Activated T-helper 17 cell treated with anti-CD3 and anti-CD28 coated beads, Interleukin-2, amount 50 U/mL, for 72 hours (primary cell): ENCODE results near the gene DKKL1. TPM values are rescaled to one million over a fixed set of nuclear protein-coding genes. Genes with fewer than 3 reads are reported as not detected.
"Not testable (repeated sequence)": the region's sequence is repeated elsewhere in the genome, so short reads cannot be mapped to it uniquely, and the experiment has no call there.

Source experiments
- ATAC-seq: fragments of 150-1000 bp; cut with Tn5 transposase; replicated peaks from 2 replicates; pipeline ENCODE4 v1.10.0; 2021; ENCODE audit warnings: mild to moderate bottlenecking, moderate library complexity
- H3K27ac Mint-ChIP-seq: one replicate; pipeline ENCODE4 v1.8.0; 2022; ENCODE audit warnings: mixed read lengths
- H3K27me3 Mint-ChIP-seq: one replicate; pipeline ENCODE4 v1.8.0; 2022; ENCODE audit warnings: mixed read lengths
- H3K36me3 Mint-ChIP-seq: one replicate; pipeline ENCODE4 v1.8.0; 2022; ENCODE audit warnings: low read depth, mild to moderate bottlenecking, mixed read lengths
- H3K4me1 Mint-ChIP-seq: one replicate; pipeline ENCODE4 v1.8.0; 2022; ENCODE audit warnings: mixed read lengths
- H3K4me3 Mint-ChIP-seq: one replicate; pipeline ENCODE4 v1.8.0; 2022; ENCODE audit warnings: mild to moderate bottlenecking, mixed read lengths
- H3K9me3 Mint-ChIP-seq: one replicate; pipeline ENCODE4 v1.8.0; 2022; ENCODE audit warnings: mixed read lengths
- total RNA-seq, 2 donors: library from RNA; stranded (reverse); gene quantifications; one replicate each; pipeline ENCODE4 v1.2.3, GENCODE V29; 2022

Gene DKKL1
- not detected for total RNA-seq

DNA sequence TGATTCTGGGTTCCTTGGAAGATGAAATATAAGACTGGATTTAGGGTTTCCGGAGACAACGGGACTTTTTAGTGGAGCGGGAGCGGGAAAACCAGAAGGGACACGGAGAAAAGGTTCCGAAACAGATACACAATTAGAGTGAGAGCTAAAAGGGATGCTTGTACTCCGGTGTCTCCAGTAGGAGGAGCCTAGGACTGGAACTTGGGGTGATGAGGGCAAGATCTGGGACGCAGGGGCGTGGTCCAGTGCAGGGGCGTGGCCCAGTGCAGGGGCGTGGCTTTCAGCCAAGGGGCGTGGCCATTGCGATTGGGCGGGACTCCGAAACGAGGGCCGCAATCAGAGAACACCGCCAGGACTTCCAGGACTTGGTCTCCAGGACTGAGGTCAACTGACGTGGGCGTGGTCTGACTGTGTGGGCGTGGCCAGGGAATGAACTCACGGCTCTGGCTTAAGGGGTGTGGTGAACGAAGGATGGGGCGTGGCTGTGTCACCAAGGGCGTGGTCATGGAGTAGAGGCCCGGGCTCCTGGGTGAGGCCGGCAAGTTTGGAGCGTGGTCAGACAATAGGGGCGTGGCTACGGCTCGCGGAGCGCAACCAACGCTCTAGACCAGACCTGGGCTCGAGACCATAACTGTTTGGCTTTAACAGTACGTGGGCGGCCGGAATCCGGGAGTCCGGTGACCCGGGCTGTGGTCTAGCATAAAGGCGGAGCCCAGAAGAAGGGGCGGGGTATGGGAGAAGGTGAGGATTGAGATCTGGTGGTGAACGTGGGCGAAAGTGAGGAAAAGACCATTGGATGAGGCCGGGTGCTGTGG lies at the start of gene DKKL1:
TSS of gene DKKL1 (plus strand) at position 610 of the 815 bp plus-strand sequence. CDS start at position 732, 122 bp downstream.
- Mint-ChIP-seq H3K4me3 (no peak within 1 kb of the TSS), H3K9me3 (no peaks in the 10 kb centered on the region), H3K36me3 (no peaks in the 10 kb centered on the region), H3K27ac (no peak within 1 kb of the TSS), H3K27me3 (peaks cover 25% of the 10 kb centered on the region), H3K4me1 (no peaks in the 10 kb centered on the region)
- ATAC-seq = peak; percentile 90

DNA sequence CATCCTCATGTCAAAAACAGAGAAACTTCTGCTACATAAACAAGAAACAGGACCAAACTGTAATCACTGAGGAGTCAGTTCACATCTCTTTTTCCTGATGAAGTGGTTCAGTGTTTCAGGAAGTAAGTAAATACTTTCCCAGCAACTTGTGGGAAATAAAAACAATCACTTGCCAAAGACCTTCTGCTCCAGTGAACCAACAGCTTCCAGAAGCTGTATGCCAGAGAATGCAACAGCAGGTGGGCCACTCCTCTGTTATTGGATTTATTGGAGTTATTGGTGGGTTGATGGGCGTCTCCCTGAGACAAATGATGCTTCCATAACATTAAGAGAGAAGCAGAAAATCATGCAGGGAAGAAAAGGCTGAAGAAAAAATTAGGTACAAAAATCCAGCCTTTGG lies 48.6 kb upstream of the DKKL1 start:
- H3K36me3 Mint-ChIP-seq = peaks cover 4% of the 10 kb centered on the region
- ATAC-seq = no peak
- no peaks in the 10 kb centered on the region for H3K9me3 Mint-ChIP-seq
- H3K4me1 Mint-ChIP-seq = peaks cover 5% of the 10 kb centered on the region
- H3K4me3 Mint-ChIP-seq = no peak overlapping the region
- H3K27me3 Mint-ChIP-seq = no peaks in the 10 kb centered on the region
- H3K27ac Mint-ChIP-seq = no peak overlapping the region

DNA sequence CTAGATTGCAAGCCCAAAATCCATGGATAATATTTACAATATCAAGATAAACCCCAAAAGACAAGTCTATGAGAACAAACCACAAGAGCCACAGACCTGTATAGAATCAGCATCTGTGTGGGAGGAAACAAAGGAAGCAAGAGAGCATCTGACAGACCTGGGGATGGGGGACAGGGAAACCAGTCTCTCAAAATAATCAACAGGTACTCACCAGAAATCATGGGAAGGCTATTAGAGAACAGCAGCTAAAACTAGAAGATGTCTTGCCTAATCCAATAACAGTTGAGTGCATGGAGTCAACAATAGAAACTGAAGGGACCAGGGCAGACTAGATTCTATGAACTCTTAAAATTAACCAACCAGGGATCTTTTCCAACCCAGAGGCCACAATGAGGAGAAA lies 47.4 kb upstream of the DKKL1 start:
- H3K4me3 Mint-ChIP-seq = no peak overlapping the region
- no peaks in the 10 kb centered on the region for H3K27me3 Mint-ChIP-seq
- no peak for ATAC-seq
- no peaks in the 10 kb centered on the region for H3K9me3 Mint-ChIP-seq
- H3K4me1 Mint-ChIP-seq = peaks cover 5% of the 10 kb centered on the region
- peaks cover 6% of the 10 kb centered on the region for H3K36me3 Mint-ChIP-seq
- H3K27ac Mint-ChIP-seq = no peak overlapping the region

DNA sequence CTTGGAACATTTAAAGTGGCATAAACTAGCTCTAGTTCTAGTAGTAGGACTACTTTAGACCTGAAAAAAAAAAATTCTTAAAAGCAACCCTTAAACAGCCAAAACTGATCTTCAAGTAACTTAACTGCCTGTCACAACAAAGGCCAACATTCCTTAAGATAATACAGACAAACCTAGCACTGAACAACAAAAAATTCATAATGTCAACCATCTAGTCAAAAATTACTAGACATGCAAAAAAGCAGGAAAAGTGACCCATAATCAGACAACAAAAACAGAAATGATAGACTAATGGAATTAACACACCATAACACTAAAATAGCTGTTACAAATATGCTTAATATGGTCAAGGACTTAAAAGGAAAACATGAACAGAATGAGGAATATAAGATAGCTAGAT lies 45.4 kb upstream of the DKKL1 start:
- no peak overlapping the region for H3K27ac Mint-ChIP-seq
- H3K9me3 Mint-ChIP-seq = no peaks in the 10 kb centered on the region
- H3K36me3 Mint-ChIP-seq = peaks cover 12% of the 10 kb centered on the region
- no peak for ATAC-seq
- peaks cover 5% of the 10 kb centered on the region for H3K4me1 Mint-ChIP-seq
- no peaks in the 10 kb centered on the region for H3K27me3 Mint-ChIP-seq
- H3K4me3 Mint-ChIP-seq = no peak overlapping the region

DNA sequence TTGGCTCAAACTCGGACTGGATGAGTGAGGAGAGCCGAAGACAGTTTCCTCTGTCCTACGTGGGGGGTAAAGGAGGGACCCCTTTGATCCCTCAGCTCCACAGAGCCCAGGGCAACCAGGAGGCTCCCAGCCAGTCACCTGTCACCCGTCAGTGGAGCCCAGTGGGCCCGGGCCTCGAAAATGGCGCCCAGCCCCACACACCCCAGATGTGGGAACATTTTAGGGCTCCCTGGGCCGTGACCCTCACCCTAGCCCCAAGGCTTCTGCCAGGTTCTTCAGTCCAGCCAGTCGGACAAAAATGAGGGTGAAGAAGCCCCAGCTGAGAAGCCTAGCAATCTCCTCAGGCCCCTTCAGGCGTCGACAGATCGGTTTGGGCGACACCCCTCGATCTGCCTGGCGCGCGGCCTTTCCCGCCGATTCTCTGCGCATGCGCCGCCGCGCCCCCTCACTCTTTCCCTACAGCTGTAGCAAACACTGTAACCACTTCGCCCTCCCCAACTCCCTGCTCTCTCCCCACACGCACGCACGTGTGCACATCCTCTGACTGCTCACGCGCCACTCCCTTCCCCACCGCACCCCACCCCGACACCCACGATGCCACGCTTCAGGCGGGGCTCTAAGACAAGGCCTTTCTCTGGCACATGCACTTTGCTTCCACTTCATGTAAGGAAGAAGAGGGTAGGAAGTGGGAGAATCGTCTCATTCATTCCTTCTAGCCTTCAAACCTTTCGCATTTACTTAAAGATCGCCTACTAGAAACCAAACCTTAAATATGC lies 38.7 kb upstream of the DKKL1 start, which contains the start of gene SLC6A16:
TSS of gene SLC6A16 (minus strand) at position 391 of the 776 bp plus-strand sequence. CDS start 13,844 bp downstream, outside the sequence.
- Mint-ChIP-seq H3K27ac (no peak within 1 kb of the TSS), H3K27me3 (no peaks in the 10 kb centered on the region), H3K4me3 (no peak within 1 kb of the TSS), H3K9me3 (peaks cover 1% of the 10 kb centered on the region), H3K4me1 (peaks cover 16% of the 10 kb centered on the region), H3K36me3 (peaks cover 12% of the 10 kb centered on the region)
- no peak for ATAC-seq

DNA sequence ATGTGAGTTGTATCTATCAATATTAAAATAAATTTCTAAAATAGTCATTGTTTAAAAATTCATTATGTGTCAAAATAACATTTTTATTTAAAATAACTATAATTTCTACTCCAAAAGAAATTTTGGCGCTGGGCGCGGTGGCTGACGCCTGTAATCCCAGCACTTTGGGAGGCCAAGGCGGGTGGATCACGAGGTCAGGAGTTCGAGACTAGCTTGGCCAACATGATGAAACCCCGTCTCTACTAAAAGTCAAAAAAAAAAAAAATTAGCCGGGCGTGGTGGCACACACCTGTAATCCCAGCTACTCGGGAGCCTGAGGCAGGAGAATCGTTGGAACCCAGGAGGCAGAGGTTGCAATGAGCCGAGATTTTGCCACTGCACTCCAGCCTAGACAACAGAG lies 37.9 kb upstream of the DKKL1 start:
- peaks cover 17% of the 10 kb centered on the region for H3K36me3 Mint-ChIP-seq
- not testable (repeated sequence) for H3K27ac Mint-ChIP-seq, H3K4me3 Mint-ChIP-seq, H3K9me3 Mint-ChIP-seq, H3K27me3 Mint-ChIP-seq, ATAC-seq
- peaks cover 22% of the 10 kb centered on the region for H3K4me1 Mint-ChIP-seq

DNA sequence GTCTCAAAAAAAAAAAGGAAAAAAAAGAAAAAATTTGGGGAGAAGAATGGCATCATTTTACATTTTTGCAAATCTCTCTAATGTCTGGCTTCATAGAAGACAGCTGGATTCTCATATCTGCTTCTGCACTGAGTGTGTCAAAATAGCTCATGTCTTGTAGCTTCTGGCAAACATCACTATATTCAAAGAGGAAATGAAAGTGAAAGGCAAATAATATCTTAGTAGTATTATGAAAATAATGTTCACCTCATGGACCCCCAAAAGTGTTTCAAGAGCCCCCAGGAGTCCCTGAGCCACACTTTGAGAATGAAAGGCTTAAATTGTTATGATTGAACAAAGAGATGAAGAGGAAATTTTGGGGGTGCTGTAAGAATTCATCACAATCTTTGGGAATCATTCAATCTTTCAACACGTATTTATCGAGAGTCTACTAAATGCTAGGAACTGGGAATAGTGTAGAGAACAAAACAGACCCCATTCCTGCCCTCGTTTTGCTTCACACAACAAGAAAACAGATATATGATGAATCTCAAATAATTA lies 37.4 kb upstream of the DKKL1 start:
- no peak for ATAC-seq
- Mint-ChIP-seq H3K36me3 (peaks cover 15% of the 10 kb centered on the region), H3K4me1 (peaks cover 22% of the 10 kb centered on the region), H3K4me3 (no peak overlapping the region), H3K27ac (no peak overlapping the region), H3K9me3 (peaks cover 5% of the 10 kb centered on the region), H3K27me3 (no peaks in the 10 kb centered on the region)

DNA sequence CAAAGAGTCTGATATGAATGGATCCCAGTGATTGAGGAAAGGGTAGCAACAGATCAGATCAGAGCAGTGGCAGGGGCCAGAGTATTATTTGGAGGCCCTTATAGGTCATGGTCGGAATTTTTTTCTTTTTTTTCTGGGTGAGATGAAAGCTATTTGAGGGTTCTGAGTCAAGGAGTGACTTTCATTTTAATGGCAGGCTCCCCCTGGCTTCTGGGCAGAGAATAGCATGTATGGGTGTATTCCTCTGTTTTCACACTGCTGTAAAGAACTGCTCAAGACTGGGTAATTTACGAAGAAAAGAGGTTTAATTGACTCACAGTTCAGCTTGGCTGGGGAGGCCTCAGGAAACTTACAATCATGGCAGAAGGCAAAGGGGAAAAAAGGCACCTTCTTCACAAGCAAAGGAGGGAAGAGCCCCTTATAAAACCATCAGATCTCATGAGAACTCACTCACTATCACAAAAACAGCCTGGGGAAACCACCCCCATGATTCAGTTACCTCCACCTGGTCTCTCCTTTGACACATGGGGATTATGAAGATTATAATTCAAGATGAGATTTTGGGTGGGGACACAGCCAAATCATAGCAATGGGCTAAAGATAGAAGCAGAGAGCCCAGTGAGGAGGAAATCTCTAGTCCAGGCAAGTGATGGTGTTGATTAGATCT lies 35.7 kb upstream of the DKKL1 start:
- Mint-ChIP-seq H3K4me3 (peak overlapping the region; percentile 32), H3K27me3 (no peaks in the 10 kb centered on the region), H3K9me3 (peaks cover 5% of the 10 kb centered on the region), H3K36me3 (peaks cover 8% of the 10 kb centered on the region), H3K27ac (peak overlapping the region; percentile 60), H3K4me1 (peaks cover 32% of the 10 kb centered on the region)
- peak; percentile 39 for ATAC-seq

DNA sequence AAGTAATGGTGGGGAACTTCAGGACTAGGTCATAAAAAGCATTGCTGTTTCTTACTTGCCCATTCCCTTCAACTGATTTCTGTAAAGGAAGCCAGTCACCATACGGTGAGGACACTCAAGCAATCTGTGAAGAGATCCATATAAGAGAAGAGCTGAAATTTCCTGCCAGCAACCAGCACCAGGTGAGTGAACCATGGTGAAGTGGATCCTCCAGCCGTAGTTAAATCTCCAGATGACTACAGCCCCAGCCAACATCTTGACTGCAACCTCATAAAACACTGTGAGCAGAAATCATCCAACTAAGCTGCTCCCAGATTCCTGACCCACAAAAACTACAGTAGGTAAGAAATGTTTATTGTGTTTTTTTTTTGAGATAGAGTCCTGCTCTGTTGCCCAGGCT lies 34.9 kb upstream of the DKKL1 start:
- peaks cover 39% of the 10 kb centered on the region for H3K4me1 Mint-ChIP-seq
- no peak for ATAC-seq
- H3K27ac Mint-ChIP-seq = peak overlapping the region; percentile 60
- H3K4me3 Mint-ChIP-seq = peak overlapping the region; percentile 32
- H3K9me3 Mint-ChIP-seq = peaks cover 5% of the 10 kb centered on the region
- H3K27me3 Mint-ChIP-seq = no peaks in the 10 kb centered on the region
- H3K36me3 Mint-ChIP-seq = peaks cover 8% of the 10 kb centered on the region

DNA sequence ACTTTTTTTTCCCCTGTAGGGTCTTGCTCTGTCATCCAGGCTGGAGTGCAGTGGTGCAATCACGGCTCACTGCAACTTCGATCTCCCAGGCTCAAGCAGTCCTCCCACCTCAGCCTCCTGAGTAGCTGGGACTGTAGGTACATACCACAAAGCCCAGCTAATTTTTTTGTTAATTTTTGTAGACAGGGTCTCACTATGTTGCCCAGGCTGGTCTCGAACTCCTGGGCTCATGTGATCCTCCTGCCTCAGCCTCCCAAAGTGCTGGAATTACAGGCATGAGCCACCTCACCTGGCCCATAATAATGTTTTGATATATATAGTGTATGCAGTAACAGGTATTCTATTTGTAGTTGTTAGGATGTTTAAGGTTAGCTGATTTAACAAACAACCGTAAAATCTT lies 32.5 kb upstream of the DKKL1 start:
- Mint-ChIP-seq H3K4me1 (peaks cover 51% of the 10 kb centered on the region), H3K36me3 (peaks cover 22% of the 10 kb centered on the region), H3K27ac (peak overlapping the region; percentile 80), H3K4me3 (peak overlapping the region; percentile 97)
- not testable (repeated sequence) for H3K27me3 Mint-ChIP-seq, ATAC-seq, H3K9me3 Mint-ChIP-seq

DNA sequence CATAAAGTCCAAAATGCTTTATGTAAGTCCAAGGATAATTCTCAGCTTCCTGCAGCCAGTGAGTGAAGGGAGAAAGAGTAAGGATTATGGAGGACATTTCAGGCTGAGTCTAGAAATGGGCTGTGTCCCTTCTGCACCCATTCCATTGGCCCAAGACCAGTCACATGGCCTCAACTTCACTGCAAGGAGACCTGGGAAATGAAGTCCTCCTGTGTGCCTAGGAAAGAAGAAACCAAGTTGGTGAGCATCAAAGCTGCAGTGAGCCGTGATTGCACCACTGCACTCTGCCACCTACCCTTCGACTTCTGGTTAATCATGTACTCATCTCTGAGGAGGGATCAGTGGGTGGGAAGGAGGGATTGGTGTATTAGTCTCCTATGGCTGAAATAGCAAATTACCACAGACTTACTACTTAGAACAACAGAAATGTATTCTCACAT lies 32.0 kb upstream of the DKKL1 start:
- H3K9me3 Mint-ChIP-seq = peaks cover 5% of the 10 kb centered on the region
- peak overlapping the region; percentile 80 for H3K27ac Mint-ChIP-seq
- peaks cover 55% of the 10 kb centered on the region for H3K4me1 Mint-ChIP-seq
- peak overlapping the region; percentile 97 for H3K4me3 Mint-ChIP-seq
- ATAC-seq = peak; percentile 78
- no peaks in the 10 kb centered on the region for H3K27me3 Mint-ChIP-seq
- peaks cover 26% of the 10 kb centered on the region for H3K36me3 Mint-ChIP-seq

DNA sequence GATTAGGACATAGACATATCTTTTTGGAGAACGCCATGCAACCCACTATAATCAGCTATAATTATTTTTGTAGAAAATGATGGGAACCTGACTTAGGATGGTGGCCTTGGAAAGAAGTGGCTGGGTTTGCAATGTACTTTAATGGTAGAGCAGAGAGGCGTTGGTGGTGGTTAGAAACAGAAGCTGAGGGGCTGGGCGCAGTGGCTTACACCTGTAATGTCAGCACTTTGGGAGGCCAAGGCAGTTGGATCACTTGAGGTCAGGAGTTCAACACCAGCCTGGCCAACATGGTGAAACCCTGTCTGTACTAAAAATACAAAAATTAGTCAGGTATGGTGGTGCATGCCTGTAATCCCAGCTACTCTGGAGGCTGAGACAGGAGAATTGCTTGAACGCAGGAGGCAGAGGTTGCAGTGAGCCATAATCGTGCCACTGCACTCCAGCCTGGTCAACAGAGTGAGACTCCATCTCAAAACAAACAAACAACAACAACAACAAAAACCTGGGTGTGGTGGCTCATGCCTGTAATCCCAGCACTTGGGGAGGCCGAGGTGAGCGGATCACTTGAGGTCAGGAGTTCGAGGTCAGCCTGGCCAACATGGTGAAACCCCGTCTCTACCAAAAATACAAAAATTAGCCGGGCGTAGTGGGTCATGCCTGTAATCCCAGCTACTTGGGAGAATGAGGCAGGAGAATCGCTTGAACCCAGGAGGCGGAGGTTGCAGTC lies 30.8 kb upstream of the DKKL1 start:
- not testable (repeated sequence) for H3K9me3 Mint-ChIP-seq, H3K27me3 Mint-ChIP-seq, ATAC-seq
- Mint-ChIP-seq H3K27ac (peak overlapping the region; percentile 95), H3K4me1 (peaks cover 57% of the 10 kb centered on the region), H3K36me3 (peaks cover 38% of the 10 kb centered on the region), H3K4me3 (peak overlapping the region; percentile 97)

DNA sequence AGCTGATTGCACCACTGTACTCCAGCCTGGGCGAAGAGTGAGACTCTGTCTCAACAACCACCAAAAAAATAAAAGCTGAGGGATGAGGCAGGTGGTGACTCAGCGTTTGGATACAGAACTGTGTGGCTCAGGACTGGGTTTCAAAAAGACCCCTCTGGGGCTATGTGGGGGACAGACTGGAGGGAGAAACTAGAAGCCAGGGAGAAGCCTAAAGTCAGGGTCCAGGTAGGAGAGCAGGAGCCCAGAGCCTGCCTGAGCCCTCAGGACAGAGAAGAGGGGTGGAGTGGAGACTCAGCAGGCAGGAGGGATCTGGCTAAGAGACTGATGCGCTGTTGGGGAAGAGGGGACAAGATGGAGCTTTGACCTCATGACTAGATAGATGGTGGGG lies 30.3 kb upstream of the DKKL1 start:
- peaks cover 44% of the 10 kb centered on the region for H3K36me3 Mint-ChIP-seq
- no peaks in the 10 kb centered on the region for H3K27me3 Mint-ChIP-seq
- peak overlapping the region; percentile 95 for H3K27ac Mint-ChIP-seq
- peaks cover 5% of the 10 kb centered on the region for H3K9me3 Mint-ChIP-seq
- peak overlapping the region; percentile 97 for H3K4me3 Mint-ChIP-seq
- H3K4me1 Mint-ChIP-seq = peaks cover 56% of the 10 kb centered on the region
- no peak for ATAC-seq
